Activated naive CD8-positive, alpha-beta T cell treated with anti-CD3 and anti-CD28 coated beads, Interleukin-2, amount 50 U/mL, for 24 hours (primary cell): Measurements from ENCODE around the gene CNKSR1.

Source experiments
- ATAC-seq: fragments of 150-1000 bp; cut with Tn5 transposase; one replicate; pipeline ENCODE4 v1.10.0; 2021
- DNase-seq: peaks from one replicate; pipeline ENCODE4 v3.0.0; 2021
- H3K27ac Mint-ChIP-seq: one replicate; pipeline ENCODE4 v1.8.0; 2021; ENCODE audit warnings: mild to moderate bottlenecking, mixed read lengths
- H3K27me3 Mint-ChIP-seq: one replicate; pipeline ENCODE4 v1.8.0; 2021; ENCODE audit warnings: mixed read lengths
- H3K36me3 Mint-ChIP-seq: one replicate; pipeline ENCODE4 v1.8.0; 2021; ENCODE audit warnings: low read depth, mixed read lengths
- H3K4me1 Mint-ChIP-seq: one replicate; pipeline ENCODE4 v1.8.0; 2021; ENCODE audit warnings: mixed read lengths
- H3K4me3 Mint-ChIP-seq: one replicate; pipeline ENCODE4 v1.8.0; 2021; ENCODE audit warnings: mild to moderate bottlenecking, moderate library complexity, mixed read lengths
- H3K9me3 Mint-ChIP-seq: one replicate; pipeline ENCODE4 v1.8.0; 2021; ENCODE audit warnings: mixed read lengths

Gene CNKSR1

GRCh38 chr1:26166719-26167281 is 10.5 kb upstream of the CNKSR1 start:
- DNase-seq (no peak), ATAC-seq (no peak)
- Mint-ChIP-seq H3K27ac (no peak overlapping the region), H3K4me3 (no peak overlapping the region), H3K9me3 (no peaks in the 10 kb centered on the region), H3K27me3 (peaks cover 15% of the 10 kb centered on the region), H3K4me1 (peaks cover 18% of the 10 kb centered on the region), H3K36me3 (peaks cover 3% of the 10 kb centered on the region)

DNA sequence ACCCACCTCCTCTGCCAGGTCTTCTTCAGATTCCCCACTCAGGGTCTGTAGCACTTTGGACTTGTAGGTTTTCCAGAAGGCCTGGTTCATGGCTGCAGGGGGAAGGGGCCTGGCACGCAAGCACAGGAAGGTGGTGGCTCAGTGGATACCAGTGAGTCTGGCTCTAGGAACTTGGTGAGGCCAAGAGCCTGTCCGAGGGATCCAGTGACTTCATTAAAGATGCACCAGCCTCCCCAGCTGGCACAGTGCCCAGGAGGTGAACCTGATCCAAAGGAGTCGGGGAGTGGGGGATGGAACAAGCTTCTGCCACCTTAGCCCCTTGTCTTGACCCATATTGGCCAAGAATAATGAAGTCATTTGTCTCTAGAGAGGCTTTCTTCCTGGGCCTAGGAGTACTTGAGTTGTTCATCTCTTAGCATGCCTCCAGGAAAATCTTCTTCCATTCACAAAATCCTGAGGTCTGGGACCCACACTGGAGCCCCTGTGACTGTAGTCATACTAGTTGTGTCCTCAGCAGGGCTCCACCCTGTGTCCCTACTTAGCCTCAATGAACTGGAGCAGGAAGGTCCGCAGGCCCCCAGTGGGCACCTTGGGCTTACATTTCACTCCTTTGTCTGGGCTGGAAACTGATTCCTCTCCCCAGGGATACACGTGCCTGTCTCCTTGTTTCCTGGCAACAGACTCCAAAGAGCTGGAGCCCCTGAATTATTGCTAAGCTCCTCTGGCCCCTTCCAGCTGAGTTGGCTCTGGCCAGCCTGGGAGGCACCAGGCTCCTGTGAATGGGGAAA is 8.7 kb upstream of the CNKSR1 start, which contains the start of gene C1orf232:
C1orf232 (minus strand) TSS at position 554 of the 788 bp plus-strand sequence; CDS start at position 90, 464 bp downstream.
- peak within 1 kb of the TSS; percentile 88 for H3K27ac Mint-ChIP-seq
- no peak for DNase-seq

GRCh38 chr1:26169198-26169554 is 8.1 kb upstream of the CNKSR1 start:
- ATAC-seq (no peak), DNase-seq (no peak)
- peaks cover 13% of the 10 kb centered on the region for H3K4me1 Mint-ChIP-seq
- peak overlapping the region; percentile 90 for H3K4me3 Mint-ChIP-seq
- H3K9me3 Mint-ChIP-seq, result no peaks in the 10 kb centered on the region
- peaks cover 4% of the 10 kb centered on the region for H3K27me3 Mint-ChIP-seq
- H3K27ac Mint-ChIP-seq, result no peak overlapping the region
- peaks cover 6% of the 10 kb centered on the region for H3K36me3 Mint-ChIP-seq

More for the DNA sequence above, 8.7 kb upstream of the CNKSR1 start, which contains the start of gene C1orf232:
- no peak for ATAC-seq
- Mint-ChIP-seq H3K4me1 (peaks cover 14% of the 10 kb centered on the region), H3K36me3 (peaks cover 6% of the 10 kb centered on the region), H3K9me3 (no peaks in the 10 kb centered on the region), H3K27me3 (peaks cover 6% of the 10 kb centered on the region), H3K4me3 (peak within 1 kb of the TSS; percentile 90)

DNA sequence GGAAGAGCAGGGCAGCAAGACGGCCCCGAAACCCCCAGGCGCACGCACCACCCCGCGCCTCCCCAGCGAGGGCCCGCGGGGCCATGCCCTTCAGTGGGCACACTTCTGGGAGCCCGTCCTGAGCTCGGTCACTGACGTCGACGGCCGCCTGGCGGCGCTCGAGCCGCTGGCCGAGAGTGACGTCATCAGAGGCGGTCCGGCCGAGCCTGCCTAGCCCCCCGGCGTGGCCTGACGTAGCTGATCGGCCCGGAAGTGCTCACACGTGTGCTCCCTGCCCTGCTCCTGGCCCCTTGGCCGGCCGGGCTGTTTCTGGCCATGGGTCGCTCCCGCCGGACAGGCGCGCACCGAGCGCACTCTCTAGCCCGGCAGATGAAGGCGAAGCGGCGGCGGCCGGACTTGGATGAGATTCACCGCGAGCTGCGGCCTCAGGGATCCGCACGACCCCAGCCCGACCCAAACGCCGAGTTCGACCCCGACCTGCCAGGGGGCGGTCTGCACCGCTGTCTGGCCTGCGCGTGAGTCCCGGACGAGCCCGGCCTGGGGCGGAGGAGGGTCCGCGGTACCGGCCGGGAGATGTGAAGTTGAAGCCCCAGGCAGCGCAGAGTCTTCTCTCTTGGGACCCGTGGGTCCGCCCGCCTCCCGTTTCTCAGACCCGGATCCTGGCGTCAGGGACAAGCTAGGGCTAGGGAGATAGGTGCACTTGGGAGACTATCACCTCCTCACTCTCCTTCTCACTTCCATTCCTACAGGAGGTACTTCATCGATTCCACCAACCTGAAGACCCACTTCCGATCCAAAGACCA is 7.4 kb upstream of the CNKSR1 start, which contains the start of gene ZNF593:
ZNF593 (plus strand) TSS at position 240 of the 803 bp plus-strand sequence; CDS start at position 316, 76 bp downstream.
- peak; percentile 93 for DNase-seq
- Mint-ChIP-seq H3K4me3 (peak within 1 kb of the TSS; percentile 90), H3K9me3 (no peaks in the 10 kb centered on the region), H3K36me3 (peaks cover 6% of the 10 kb centered on the region), H3K4me1 (peaks cover 13% of the 10 kb centered on the region), H3K27me3 (peaks cover 2% of the 10 kb centered on the region), H3K27ac (peak within 1 kb of the TSS; percentile 88)
- peak; percentile 93 for ATAC-seq

GRCh38 chr1:26170472-26170821 is 6.8 kb upstream of the CNKSR1 start:
- Mint-ChIP-seq H3K4me1 (peaks cover 11% of the 10 kb centered on the region), H3K27me3 (no peaks in the 10 kb centered on the region), H3K36me3 (peaks cover 6% of the 10 kb centered on the region), H3K9me3 (no peaks in the 10 kb centered on the region), H3K4me3 (peak overlapping the region; percentile 90), H3K27ac (peak overlapping the region; percentile 88)
- DNase-seq (no peak), ATAC-seq (no peak)

GRCh38 chr1:26171084-26172072 is 5.9 kb upstream of the CNKSR1 start, which contains the start of gene ZNF593OS:
TSS of gene ZNF593OS (minus strand) at chr1:26171832. CDS start at chr1:26171661, 171 bp downstream.
- H3K36me3 Mint-ChIP-seq, result peaks cover 6% of the 10 kb centered on the region
- no peak for DNase-seq
- H3K9me3 Mint-ChIP-seq, result no peaks in the 10 kb centered on the region
- peak within 1 kb of the TSS; percentile 90 for H3K4me3 Mint-ChIP-seq
- no peaks in the 10 kb centered on the region for H3K27me3 Mint-ChIP-seq
- H3K4me1 Mint-ChIP-seq, result peaks cover 8% of the 10 kb centered on the region
- no peak for ATAC-seq
- peak within 1 kb of the TSS; percentile 22 for H3K27ac Mint-ChIP-seq

DNA sequence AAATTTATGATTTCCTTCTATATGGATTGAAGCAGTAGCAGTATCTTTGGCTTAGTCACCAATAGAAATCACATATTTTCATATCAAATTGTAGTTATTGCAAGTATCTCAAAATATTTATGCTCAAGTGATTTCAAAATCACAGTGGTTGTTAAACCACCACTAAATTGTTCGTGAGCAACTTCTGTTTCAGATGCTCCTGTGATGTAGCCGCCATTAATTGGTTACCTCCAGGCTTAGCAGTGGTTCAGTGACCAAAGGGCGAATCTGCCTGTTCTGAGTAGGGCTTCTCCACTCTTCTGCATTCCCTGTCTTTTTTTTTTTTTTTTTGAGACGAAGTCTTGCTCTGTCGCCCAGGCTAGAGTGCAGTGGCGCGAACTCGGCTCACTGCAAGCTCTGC is 1.9 kb upstream of the CNKSR1 start:
- Mint-ChIP-seq H3K27ac (no peak overlapping the region), H3K27me3 (no peaks in the 10 kb centered on the region), H3K9me3 (no peaks in the 10 kb centered on the region), H3K36me3 (peaks cover 5% of the 10 kb centered on the region), H3K4me1 (peaks cover 8% of the 10 kb centered on the region), H3K4me3 (no peak overlapping the region)
- DNase-seq (no peak), ATAC-seq (no peak)

- peaks cover 5% of the 10 kb centered on the region for H3K4me1 Mint-ChIP-seq
- H3K27me3 Mint-ChIP-seq, result no peaks in the 10 kb centered on the region
- H3K9me3 Mint-ChIP-seq, result no peaks in the 10 kb centered on the region
- H3K36me3 Mint-ChIP-seq, result no peaks in the 10 kb centered on the region
- no peak overlapping the region for H3K4me3 Mint-ChIP-seq
- no peak for DNase-seq
- ATAC-seq, result no peak
- no peak overlapping the region for H3K27ac Mint-ChIP-seq
Measured at GRCh38 chr1:26180010-26180506, 2.8 kb downstream of the CNKSR1 start.

DNA sequence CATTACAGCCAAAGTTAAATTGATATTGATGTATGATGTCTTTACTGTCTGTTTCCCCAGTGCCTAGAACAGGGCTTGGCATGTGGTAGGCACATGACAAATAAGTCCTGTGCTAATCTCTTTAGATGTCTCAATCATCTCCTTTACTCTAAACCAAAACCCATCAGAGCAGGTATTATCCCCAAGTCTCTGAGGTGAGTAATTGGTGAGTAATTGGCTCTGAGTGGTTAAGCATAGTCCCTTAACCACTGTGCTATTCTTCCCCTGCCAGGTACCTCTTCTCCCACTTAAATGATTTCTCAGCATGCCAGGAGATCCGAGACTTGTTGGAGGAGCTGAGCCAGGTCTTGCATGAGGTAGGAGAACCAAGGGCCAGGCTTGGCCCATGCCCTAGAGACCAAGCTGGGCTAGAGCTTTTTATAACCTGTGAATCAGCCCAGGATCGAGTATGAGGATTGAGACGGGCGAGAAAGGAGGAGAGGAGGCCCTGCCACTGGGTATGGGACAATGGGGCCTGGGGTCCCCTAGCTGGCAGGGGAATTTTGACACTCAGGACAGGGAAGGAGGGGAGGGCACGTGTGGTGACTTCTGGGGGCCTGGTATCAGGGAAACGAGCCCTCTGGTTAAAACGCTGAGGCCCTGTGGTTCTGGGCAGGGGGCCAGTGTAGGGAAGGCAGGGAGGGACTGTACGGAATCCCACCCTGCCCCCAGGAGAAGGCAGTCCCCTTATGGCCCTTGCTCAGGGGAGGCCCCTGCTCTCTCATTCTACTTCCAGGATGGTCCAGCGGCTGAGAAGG is 4.5 kb downstream of the CNKSR1 start:
- Mint-ChIP-seq H3K4me1 (peaks cover 5% of the 10 kb centered on the region), H3K27me3 (no peaks in the 10 kb centered on the region), H3K36me3 (no peaks in the 10 kb centered on the region), H3K9me3 (no peaks in the 10 kb centered on the region), H3K27ac (no peak overlapping the region), H3K4me3 (no peak overlapping the region)
- ATAC-seq (peak; percentile 86), DNase-seq (no peak)

DNA sequence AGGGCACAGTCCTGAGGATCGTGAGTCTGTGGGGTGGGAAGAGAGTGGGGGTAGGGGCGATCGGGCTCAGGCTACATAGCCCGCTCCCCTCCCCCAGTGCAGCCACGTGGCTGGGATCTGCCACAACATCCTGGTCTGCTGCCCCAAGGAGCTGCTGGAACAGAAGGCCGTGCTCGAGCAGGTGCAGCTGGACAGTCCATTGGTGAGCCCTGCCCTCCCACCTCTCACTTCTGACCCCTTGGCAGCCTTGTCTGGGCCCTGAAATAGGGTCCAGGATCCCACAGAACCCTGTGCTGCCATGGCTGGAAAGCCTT is 5.0 kb downstream of the CNKSR1 start:
- DNase-seq (no peak), ATAC-seq (no peak)
- Mint-ChIP-seq H3K9me3 (no peaks in the 10 kb centered on the region), H3K36me3 (no peaks in the 10 kb centered on the region), H3K4me1 (peaks cover 5% of the 10 kb centered on the region), H3K27me3 (no peaks in the 10 kb centered on the region), H3K4me3 (no peak overlapping the region), H3K27ac (no peak overlapping the region)

GRCh38 chr1:26184086-26184485 is 6.8 kb downstream of the CNKSR1 start:
- ATAC-seq, result no peak
- no peaks in the 10 kb centered on the region for H3K36me3 Mint-ChIP-seq
- DNase-seq, result no peak
- no peak overlapping the region for H3K4me3 Mint-ChIP-seq
- no peaks in the 10 kb centered on the region for H3K27me3 Mint-ChIP-seq
- no peaks in the 10 kb centered on the region for H3K9me3 Mint-ChIP-seq
- no peak overlapping the region for H3K27ac Mint-ChIP-seq
- H3K4me1 Mint-ChIP-seq, result peaks cover 5% of the 10 kb centered on the region

DNA sequence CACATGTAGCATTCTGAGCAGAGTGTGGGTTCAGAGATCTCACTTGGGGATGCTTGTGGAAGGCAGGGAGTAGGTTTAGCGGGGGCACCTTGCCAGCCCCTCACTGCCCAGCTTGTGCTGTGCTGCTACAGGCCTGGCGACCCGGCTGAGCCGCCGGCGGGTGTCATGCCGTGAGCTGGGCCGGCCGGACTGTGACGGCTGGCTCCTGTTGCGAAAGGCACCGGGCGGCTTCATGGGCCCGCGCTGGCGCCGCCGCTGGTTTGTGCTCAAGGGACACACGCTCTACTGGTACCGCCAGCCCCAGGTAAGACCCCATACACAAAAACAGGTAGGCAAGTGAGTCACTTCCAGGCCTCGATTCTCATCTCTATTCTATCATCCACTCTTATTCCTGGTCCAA is 7.6 kb downstream of the CNKSR1 start:
- ATAC-seq, result no peak
- H3K4me1 Mint-ChIP-seq, result peaks cover 5% of the 10 kb centered on the region
- DNase-seq, result no peak
- no peak overlapping the region for H3K4me3 Mint-ChIP-seq
- no peak overlapping the region for H3K27ac Mint-ChIP-seq
- no peaks in the 10 kb centered on the region for H3K36me3 Mint-ChIP-seq
- H3K27me3 Mint-ChIP-seq, result no peaks in the 10 kb centered on the region
- H3K9me3 Mint-ChIP-seq, result no peaks in the 10 kb centered on the region

GRCh38 chr1:26187882-26188281 is 10.6 kb downstream of the CNKSR1 start:
- H3K27ac Mint-ChIP-seq, result no peak overlapping the region
- H3K27me3 Mint-ChIP-seq, result no peaks in the 10 kb centered on the region

More at GRCh38 chr1:26187882-26188281, 10.6 kb downstream of the CNKSR1 start:
- DNase-seq (no peak), ATAC-seq (no peak)
- Mint-ChIP-seq H3K4me3 (no peak overlapping the region), H3K4me1 (peaks cover 10% of the 10 kb centered on the region), H3K36me3 (no peaks in the 10 kb centered on the region), H3K9me3 (no peaks in the 10 kb centered on the region)
